CD14-positive monocyte (primary cell): ENCODE data around the gene ZNF408. TPM values are rescaled to one million over a fixed set of nuclear protein-coding genes. Genes with fewer than 3 reads are reported as not detected.

ENCODE experiments used
- DNase-seq, 3 donors: peaks; one replicate each; pipeline ENCODE4 v3.0.0-alpha.2; 2011 to 2022
- H2AFZ ChIP-seq: 2 replicates; pipeline ENCODE4 v1.6.0; 2012; ENCODE audit warnings: mild to moderate bottlenecking, low read depth, low read length, inconsistent platforms; ENCODE audit not compliant: insufficient read depth, poor library complexity, severe bottlenecking
- H3K27ac ChIP-seq, 2 donors: 1 replicate in 1 of 2; 2 replicates in 1 of 2; pipeline ENCODE4 v1.5.1; 2012 to 2013; ENCODE audit warnings: low read length in 2 of 2, control low read depth in 1 of 2, inconsistent platforms in 1 of 2, low read depth in 1 of 2, mild to moderate bottlenecking in 1 of 2
- H3K27me3 ChIP-seq, 2 donors: one replicate each; pipeline versions ENCODE4 v1.6.0 to v1.6.1; 2011 to 2013; ENCODE audit warnings: low read length in 2 of 2; ENCODE audit not compliant: control insufficient read depth in 2 of 2, insufficient read depth in 2 of 2
- H3K36me3 ChIP-seq, 2 donors: replicated peaks in 1 of 2; 1 replicate in 1 of 2; 2 replicates in 1 of 2; pipeline versions ENCODE4 v1.5.1 to v1.6.1; 2012 to 2013; ENCODE audit warnings: low read length in 2 of 2, control low read depth in 1 of 2, inconsistent platforms in 1 of 2, mild to moderate bottlenecking in 1 of 2; ENCODE audit not compliant: insufficient read depth in 2 of 2, control insufficient read depth in 1 of 2
- H3K4me1 ChIP-seq, 2 donors: 1 replicate in 1 of 2; 2 replicates in 1 of 2; pipeline versions ENCODE4 v1.5.1 to v1.6.1; 2012 to 2013; ENCODE audit warnings: low read length in 2 of 2, control low read depth in 1 of 2, inconsistent platforms in 1 of 2, mild to moderate bottlenecking in 1 of 2, moderate library complexity in 1 of 2; ENCODE audit not compliant: insufficient read depth in 2 of 2, control insufficient read depth in 1 of 2
- H3K4me2 ChIP-seq: replicated peaks from 2 replicates; pipeline ENCODE3; 2012; ENCODE audit warnings: low read length, moderate library complexity, mild to moderate bottlenecking; ENCODE audit not compliant: poor library complexity, severe bottlenecking; ENCODE audit errors: extremely low read depth
- H3K4me3 ChIP-seq, 3 experiments: fragments of 200-600 bp in 1 of 3; sonication (generic) in 1 of 3; replicated peaks in 1 of 3; 1 replicate in 2 of 3; 2 replicates in 1 of 3; pipeline ENCODE4 v1.5.1; 2011 to 2013; ENCODE audit warnings: low read length in 3 of 3, mild to moderate bottlenecking in 3 of 3, control low read depth in 2 of 3, low read depth in 2 of 3, inconsistent platforms in 1 of 3, moderate library complexity in 1 of 3
- H3K79me2 ChIP-seq: 2 replicates; pipeline ENCODE4 v1.6.0; 2012; ENCODE audit warnings: mild to moderate bottlenecking, control low read depth, inconsistent platforms, low read length, moderate library complexity; ENCODE audit not compliant: insufficient read depth
- H3K9ac ChIP-seq: 2 replicates; pipeline ENCODE4 v1.6.0; 2017; ENCODE audit warnings: low read length, mild to moderate bottlenecking; ENCODE audit not compliant: insufficient read depth, poor library complexity, severe bottlenecking
- H3K9me3 ChIP-seq, 2 donors: replicated peaks in 1 of 2; 1 replicate in 1 of 2; 2 replicates in 1 of 2; pipeline versions ENCODE4 v1.5.1 to v1.6.1; 2012 to 2013; ENCODE audit warnings: low read length in 2 of 2, control low read depth in 1 of 2; ENCODE audit not compliant: control insufficient read depth in 1 of 2, insufficient read depth in 1 of 2
- H4K20me1 ChIP-seq: 2 replicates; pipeline ENCODE4 v1.6.0; 2012; ENCODE audit warnings: mild to moderate bottlenecking, low read length, control low read depth, moderate library complexity; ENCODE audit not compliant: insufficient read depth
- H3K27ac Mint-ChIP-seq, 7 donors: one replicate each; pipeline ENCODE4 v1.8.0; 2020; ENCODE audit warnings: mild to moderate bottlenecking in 7 of 7, mixed read lengths in 7 of 7, moderate library complexity in 6 of 7, inconsistent platforms in 2 of 7
- H3K27me3 Mint-ChIP-seq, 3 donors: one replicate each; pipeline ENCODE4 v1.8.0; 2021 to 2022; ENCODE audit warnings: low read depth in 3 of 3, mild to moderate bottlenecking in 3 of 3, mixed read lengths in 3 of 3, moderate library complexity in 3 of 3, inconsistent platforms in 1 of 3
- H3K36me3 Mint-ChIP-seq, 2 donors: one replicate each; pipeline ENCODE4 v1.8.0; 2020; ENCODE audit warnings: mixed read lengths in 2 of 2, inconsistent platforms in 1 of 2, mild to moderate bottlenecking in 1 of 2
- H3K4me1 Mint-ChIP-seq: one replicate; pipeline ENCODE4 v1.8.0; 2020; ENCODE audit warnings: mild to moderate bottlenecking, mixed read lengths
- H3K4me3 Mint-ChIP-seq, 2 donors: one replicate each; pipeline ENCODE4 v1.8.0; 2020; ENCODE audit warnings: mild to moderate bottlenecking in 2 of 2, mixed read lengths in 2 of 2, moderate library complexity in 1 of 2
- H3K9me3 Mint-ChIP-seq, 7 donors: one replicate each; pipeline ENCODE4 v1.8.0; 2020 to 2022; ENCODE audit warnings: mixed read lengths in 7 of 7, mild to moderate bottlenecking in 6 of 7, moderate library complexity in 6 of 7, inconsistent platforms in 2 of 7
- CTCF ChIP-seq: fragments of 200-600 bp; IDR thresholded peaks from one replicate; pipeline ENCODE4 v1.8.0; 2022; ENCODE audit warnings: antibody characterized with exemption, mild to moderate bottlenecking
- WGBS: methylation state at CpG from one replicate; pipeline ENCODE4 v1.1.5; 2013; ENCODE audit warnings: missing lambda C conversion rate; ENCODE audit not compliant: insufficient coverage; 5-methylcytosine and 5-hydroxymethylcytosine counted together
- intact Hi-C, 2 donors: fragments of 100-400 bp; cut with micrococcal nuclease; formaldehyde crosslinking; loops; one replicate each; pipeline versions ENCODE4 v1.15.0 to v1.15.1; 2023
- polyA plus RNA-seq, 3 donors: library from polyadenylated mRNA; depleted of rRNA in 1 of 3; unstranded in 2 of 3; stranded (reverse) in 1 of 3; fragments of 300-500 nt in 2 of 3; fragments of >200 nt in 1 of 3; fragmentation: Illumina TruSeq in 2 of 3; gene quantifications; 1 replicate in 2 of 3; 2 replicates in 1 of 3; pipeline ENCODE4 v1.2.3, GENCODE V29; 2012 to 2021

The ZNF408 gene
- polyA plus RNA-seq, 3 donors = 4.1 to 4.5 (median 4.2) TPM

GRCh38 chr11:46676436-46677158, 24.2 kb upstream of the ZNF408 start:
- Mint-ChIP-seq H3K36me3 (peaks cover 55 to 74% of the 10 kb centered on the region in 2 donors), H3K4me3 (peak overlapping the region; percentile 59 to 76)
- H4K20me1 ChIP-seq = no peaks in the 10 kb centered on the region

DNA sequence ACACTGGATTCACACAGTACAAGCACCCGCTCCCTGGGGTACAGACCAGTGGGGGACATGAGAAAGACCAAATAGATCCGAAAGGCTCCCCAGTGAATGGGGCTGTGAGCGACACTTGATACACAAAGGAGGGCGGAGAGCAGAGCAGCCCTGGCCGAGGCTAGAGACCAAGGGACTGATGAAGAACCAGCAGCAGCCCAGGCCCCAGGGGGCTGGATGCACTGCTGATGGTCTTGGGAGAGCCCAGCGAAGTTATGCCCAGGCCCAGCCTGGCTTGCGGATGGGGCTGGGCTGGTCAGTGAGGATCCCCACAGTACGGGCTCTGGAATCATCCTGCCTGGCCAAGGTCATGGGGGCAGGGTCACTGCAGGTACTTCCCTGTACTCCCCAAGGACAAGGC, 23.7 kb upstream of the ZNF408 start:
- H3K27ac Mint-ChIP-seq = peak overlapping the region; percentile 88 to 97 (median 94)
- Histone ChIP-seq H3K27ac (peak overlapping the region; percentile 94 to 95), H3K27me3 (no peaks in the 10 kb centered on the region), H3K4me3 (peak overlapping the region in 1 of 3 experiments; percentile 51), H3K36me3 (peaks cover 43 to 53% of the 10 kb centered on the region in 2 donors), H3K4me1 (peaks cover 68 to 70% of the 10 kb centered on the region in 2 donors), H4K20me1 (no peaks in the 10 kb centered on the region), H3K79me2 (peaks cover 45% of the 10 kb centered on the region), H3K9ac (no peak overlapping the region), H3K9me3 (no peaks in the 10 kb centered on the region), H3K4me2 (peak overlapping the region; percentile 57), H2AFZ (no peak overlapping the region)
- peak overlapping the region in 1 of 2 donors; percentile 76 for H3K4me3 Mint-ChIP-seq
- peaks cover 0 to 7% (median 3%) of the 10 kb centered on the region in 7 donors for H3K9me3 Mint-ChIP-seq
- no peak for DNase-seq
- 83% methylated on average over 8 of the region's 8 CpGs for WGBS
- peaks cover 66% of the 10 kb centered on the region for H3K4me1 Mint-ChIP-seq
- no peak for TF ChIP-seq CTCF
- intact Hi-C loops = no loop called here
- H3K36me3 Mint-ChIP-seq = peaks cover 56 to 74% of the 10 kb centered on the region in 2 donors
- H3K27me3 Mint-ChIP-seq = no peaks in the 10 kb centered on the region

More at GRCh38 chr11:46676436-46677158, 24.2 kb upstream of the ZNF408 start:
- TF ChIP-seq CTCF = no peak
- H3K79me2 ChIP-seq = peaks cover 46% of the 10 kb centered on the region
- H3K27me3 ChIP-seq = no peaks in the 10 kb centered on the region
- intact Hi-C loops = no loop called here
- no peaks in the 10 kb centered on the region for H3K27me3 Mint-ChIP-seq
- H3K27ac ChIP-seq = peak overlapping the region; percentile 94 to 95
- no peaks in the 10 kb centered on the region for H3K9me3 ChIP-seq
- peak overlapping the region; percentile 57 for H3K4me2 ChIP-seq
- H2AFZ ChIP-seq = no peak overlapping the region
- WGBS = 4% methylated on average over 6 of the region's 15 CpGs
- peaks cover 37 to 47% of the 10 kb centered on the region in 2 donors for H3K36me3 ChIP-seq
- peaks cover 0 to 7% (median 3%) of the 10 kb centered on the region in 7 donors for H3K9me3 Mint-ChIP-seq
- peaks cover 72% of the 10 kb centered on the region for H3K4me1 Mint-ChIP-seq
- peak overlapping the region in 1 of 3 experiments; percentile 51 for H3K4me3 ChIP-seq
- peak; percentile 73 to 92 (median 84) for DNase-seq
- peak overlapping the region; percentile 61 for H3K9ac ChIP-seq
- H3K27ac Mint-ChIP-seq = peak overlapping the region; percentile 88 to 97 (median 94)
- H3K4me1 ChIP-seq = peaks cover 73 to 76% of the 10 kb centered on the region in 2 donors
